SIG-M5 treated with dmso at 0.1 percent for 504 hours (cell line): ENCODE data around the gene BRIP1.

Source experiments
- DNase-seq: peaks from one replicate; lab custom pipeline; 2025; ENCODE audit not compliant: unreplicated experiment; lab: John Stamatoyannopoulos, UW

BRIP1 gene

DNA sequence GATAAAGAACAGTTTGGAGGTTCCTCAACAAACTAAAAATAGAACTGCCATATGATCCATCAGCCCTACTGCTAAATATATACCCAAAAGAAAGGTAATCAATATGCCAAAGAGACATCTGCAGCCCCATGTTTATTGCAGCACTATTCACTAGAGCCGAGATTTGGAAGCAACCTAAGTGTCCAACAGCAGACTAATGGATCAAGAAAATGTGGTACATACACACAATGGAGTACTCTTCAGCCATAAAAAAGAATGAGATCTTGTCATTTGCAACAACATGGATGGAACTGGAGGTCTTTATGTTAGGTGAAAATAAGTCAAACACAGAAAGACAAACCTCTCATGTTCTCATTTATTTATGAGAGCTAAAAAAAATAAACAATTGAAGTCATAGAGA, 223.5 kb downstream of the BRIP1 start:
- DNase-seq, result no peak

DNA sequence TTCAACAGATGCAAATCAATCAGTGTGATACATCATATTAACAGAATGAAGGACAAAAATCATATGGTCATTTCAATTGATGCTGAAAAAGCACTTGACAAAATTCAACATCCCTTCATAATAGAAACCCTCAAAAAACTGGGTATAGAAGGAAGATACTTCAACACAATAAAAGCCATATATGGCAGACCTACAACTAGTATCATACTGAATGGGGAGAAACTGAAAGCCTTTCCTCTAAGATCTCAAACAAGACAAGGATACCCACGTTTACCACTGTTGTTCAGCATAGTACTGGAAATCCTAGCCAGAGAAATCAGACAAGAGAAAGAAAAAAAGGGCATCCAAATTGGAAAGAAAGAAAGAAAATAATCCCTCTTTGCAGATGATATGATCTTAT, 225.2 kb downstream of the BRIP1 start:
- DNase-seq, result no peak

DNA sequence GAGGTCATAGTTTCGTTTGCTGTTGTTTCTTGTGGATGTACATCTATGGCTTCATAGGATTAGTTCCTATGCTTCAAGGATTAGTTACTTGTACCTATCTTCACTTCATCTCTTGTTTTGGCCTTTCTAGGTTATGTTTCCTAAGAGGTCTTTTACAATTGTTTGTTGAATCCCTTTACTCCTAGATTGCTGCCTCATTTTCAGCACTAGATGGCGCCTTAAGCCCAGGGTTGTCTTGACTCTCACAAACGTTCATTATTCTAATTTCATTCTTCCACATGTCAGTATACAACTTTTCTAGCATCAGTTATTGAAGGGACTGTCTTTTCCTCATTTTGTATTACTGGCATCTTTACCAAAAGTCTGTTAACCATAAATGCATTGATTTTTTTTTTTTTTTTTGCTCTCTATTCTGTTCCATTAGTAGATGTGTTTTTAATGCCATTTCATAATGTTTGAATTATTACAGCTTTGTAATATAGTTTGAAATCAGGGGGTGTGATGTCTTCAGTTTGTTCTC, 227.4 kb downstream of the BRIP1 start:
- DNase-seq, result peak; percentile 98

DNA sequence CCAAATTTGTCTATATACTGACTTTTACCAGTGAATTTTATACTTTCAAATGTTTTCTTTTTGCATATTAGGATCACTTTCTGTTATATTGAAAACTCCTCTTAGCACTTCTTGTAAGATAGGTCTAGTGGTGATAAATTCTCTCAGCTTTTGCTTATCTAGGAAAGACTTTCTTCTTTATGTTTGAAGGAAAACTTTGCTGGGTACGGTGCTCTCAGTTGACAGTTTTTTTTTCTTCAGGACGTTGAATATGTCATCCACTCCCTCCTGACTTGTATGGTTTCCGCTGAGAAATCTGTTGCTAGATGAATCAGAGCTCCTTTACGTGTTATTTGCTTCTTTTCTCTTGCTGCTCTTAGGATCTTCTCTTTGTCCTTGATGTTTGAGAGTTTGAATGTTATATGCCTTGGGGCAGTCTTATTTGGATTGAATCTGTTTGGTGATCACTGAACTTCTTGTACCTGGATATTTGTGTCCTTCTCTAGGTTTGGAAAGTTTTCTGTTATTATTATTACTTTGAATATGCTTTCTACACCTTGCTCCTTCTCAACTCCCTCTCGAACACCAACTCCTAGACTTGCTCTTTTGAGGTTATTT, 228.3 kb downstream of the BRIP1 start:
- no peak for DNase-seq

DNA sequence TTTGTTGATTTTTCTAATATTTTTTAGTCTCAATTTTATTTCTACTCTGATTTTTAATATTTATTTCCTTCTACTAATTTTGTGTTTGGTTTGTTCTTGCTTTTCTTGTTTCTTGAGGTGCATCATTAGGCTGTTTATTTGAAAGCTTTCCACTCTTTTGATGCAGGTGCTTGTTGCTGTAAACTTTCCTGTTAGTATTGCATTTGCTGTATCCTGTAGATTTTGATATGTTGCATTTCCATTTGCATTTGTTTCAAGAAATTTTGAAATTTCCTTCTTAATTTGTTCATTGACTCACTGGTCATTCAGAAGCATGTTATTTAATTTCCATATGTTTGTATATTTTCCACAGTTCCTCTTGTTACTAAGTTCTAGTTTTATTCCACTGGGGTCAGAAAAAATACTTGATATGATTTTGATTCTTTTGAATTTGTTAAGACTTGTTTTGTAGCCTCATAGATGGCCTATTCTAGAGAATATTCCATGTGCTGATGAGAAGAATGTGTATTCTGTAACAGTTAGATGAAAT, 229.3 kb downstream of the BRIP1 start:
- no peak for DNase-seq

DNA sequence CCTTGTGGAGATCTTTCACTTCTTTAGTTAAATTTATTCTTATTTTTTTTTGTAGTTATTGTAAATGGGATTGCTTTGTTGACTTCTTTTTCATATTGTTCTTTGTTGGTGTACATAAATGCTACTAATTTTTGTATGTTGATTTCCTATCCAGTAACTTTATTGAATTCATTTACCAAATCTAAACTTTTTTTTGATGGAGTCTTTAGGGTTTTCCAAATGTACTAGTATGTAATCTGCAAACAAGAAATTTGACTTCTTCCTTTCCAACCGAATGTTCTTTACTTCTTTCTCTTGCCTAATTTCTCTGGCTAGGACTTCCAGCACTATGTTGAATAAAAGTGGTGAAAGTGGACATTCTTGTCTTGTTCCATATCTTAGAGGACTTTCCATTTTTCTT, 230.5 kb downstream of the BRIP1 start:
- no peak for DNase-seq

DNA sequence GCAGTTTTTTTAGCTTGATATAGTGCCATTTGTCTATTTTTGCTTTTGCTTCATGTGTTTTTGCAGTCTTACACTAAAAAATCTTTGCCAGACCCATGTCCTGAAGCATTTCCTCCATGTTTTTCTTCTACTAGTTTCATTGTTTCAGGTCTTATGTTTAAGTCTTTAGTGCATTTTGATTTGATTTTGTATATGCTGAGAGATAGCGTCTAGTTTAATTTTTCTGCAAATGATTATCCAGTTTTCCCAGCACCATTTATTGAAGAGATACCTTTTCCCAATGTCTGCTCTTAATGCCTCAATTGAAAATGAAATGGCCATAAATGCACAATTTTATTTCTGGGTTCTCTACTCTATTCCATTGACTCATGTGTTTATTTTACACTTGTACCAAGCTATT, 231.5 kb downstream of the BRIP1 start:
- DNase-seq, result no peak
